GM23338 (cell line): Measurements from ENCODE around the gene PRTN3. TPM values are rescaled to one million over a fixed set of nuclear protein-coding genes. Genes with fewer than 3 reads are reported as not detected.

Source experiments
- EZH2phosphoT487 ChIP-seq: fragments of 200-600 bp; sonication (generic); IDR thresholded peaks from one replicate; pipeline ENCODE4 v1.8.1; 2018; ENCODE audit warnings: antibody characterized with exemption; ENCODE audit not compliant: unreplicated experiment
- POLR2AphosphoS5 ChIP-seq: IDR thresholded peaks from 2 replicates; pipeline ENCODE4 v1.6.1; 2016; ENCODE audit warnings: antibody characterized with exemption, low read depth
- ZNF331 ChIP-seq: fragments of 250-450 bp; sonication (Bioruptor Pico); IDR thresholded peaks from 2 replicates; pipeline ENCODE4 v1.5.0; 2020; ENCODE audit warnings: low read depth, mild to moderate bottlenecking, moderate library complexity
- polyA plus RNA-seq: library from polyadenylated mRNA; unstranded; fragments of >200 nt; fragmentation: Nextera tagmentation; extraction: Ambion mirVana; gene quantifications from 2 replicates; pipeline ENCODE4 v1.2.1, GENCODE V29; 2016
- total RNA-seq: library from RNA; depleted of rRNA; stranded (reverse); fragments of >200 nt; shearing (Covaris generic); gene quantifications from 2 replicates; pipeline ENCODE4 v1.2.3, GENCODE V29; 2014
- TF ChIP-seq, protein P1 (sequence below): IDR thresholded peaks from one replicate; pipeline ENCODE4 v1.6.1; 2018; ENCODE audit warnings: antibody characterized with exemption; ENCODE audit not compliant: unreplicated experiment
- TF ChIP-seq, protein P2 (sequence below): fragments of 250-450 bp; sonication (Bioruptor Pico); IDR thresholded peaks from 2 replicates; pipeline ENCODE4 v1.5.0; 2020; ENCODE audit warnings: mild to moderate bottlenecking, moderate library complexity

Gene PRTN3
- total and polyA plus RNA-seq, 2 experiments from 2014 or later = 0.21 to 0.68 TPM

DNA sequence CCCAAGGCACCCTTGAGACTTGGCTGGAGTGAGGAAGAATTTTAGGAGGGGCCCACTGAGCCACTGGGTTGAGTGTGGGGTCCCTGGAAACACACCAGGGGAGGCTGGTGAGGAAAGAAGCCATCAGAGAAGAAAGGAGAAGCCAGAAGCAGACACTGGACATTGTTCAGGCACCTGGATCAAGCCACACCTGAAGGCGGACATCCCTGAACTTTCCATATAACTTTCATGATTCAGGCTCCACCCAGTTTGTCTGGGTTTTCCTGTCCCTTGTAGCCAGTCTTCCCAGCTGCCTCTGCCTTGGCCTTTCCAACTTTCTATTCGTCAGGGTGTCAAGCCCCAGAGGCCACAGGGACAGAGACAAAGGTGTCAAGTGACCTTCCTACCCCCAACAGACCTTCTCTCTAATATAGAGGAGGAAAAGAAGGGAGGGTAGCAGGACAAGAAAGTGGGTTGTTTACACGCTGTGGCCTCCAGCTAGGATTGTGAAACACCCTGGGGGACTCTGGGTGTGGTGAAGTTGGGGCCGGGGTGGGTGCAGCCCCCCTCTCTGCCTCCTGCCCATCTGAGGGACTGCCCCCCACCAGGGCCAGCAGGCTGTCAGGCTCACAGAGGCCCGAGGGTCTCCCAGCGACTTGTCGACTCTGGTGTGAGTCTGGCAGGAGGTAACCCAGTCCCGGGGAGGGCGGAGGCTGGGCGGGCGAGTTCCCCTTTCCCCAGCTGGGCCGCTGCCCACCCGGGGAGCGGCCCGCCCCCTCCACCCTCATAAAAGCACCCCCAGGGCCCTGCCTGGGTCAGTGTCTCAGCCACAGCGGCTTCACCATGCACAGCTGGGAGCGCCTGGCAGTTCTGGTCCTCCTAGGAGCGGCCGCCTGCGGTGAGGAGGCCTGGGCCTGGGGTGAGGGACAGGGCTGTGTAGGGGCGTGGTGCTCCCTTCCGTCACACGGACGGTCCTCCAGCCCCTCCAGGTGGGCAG is 18.4 kb downstream of the PRTN3 start, which contains the start of gene CFD (continued):
- TF ChIP-seq, protein P1, sequence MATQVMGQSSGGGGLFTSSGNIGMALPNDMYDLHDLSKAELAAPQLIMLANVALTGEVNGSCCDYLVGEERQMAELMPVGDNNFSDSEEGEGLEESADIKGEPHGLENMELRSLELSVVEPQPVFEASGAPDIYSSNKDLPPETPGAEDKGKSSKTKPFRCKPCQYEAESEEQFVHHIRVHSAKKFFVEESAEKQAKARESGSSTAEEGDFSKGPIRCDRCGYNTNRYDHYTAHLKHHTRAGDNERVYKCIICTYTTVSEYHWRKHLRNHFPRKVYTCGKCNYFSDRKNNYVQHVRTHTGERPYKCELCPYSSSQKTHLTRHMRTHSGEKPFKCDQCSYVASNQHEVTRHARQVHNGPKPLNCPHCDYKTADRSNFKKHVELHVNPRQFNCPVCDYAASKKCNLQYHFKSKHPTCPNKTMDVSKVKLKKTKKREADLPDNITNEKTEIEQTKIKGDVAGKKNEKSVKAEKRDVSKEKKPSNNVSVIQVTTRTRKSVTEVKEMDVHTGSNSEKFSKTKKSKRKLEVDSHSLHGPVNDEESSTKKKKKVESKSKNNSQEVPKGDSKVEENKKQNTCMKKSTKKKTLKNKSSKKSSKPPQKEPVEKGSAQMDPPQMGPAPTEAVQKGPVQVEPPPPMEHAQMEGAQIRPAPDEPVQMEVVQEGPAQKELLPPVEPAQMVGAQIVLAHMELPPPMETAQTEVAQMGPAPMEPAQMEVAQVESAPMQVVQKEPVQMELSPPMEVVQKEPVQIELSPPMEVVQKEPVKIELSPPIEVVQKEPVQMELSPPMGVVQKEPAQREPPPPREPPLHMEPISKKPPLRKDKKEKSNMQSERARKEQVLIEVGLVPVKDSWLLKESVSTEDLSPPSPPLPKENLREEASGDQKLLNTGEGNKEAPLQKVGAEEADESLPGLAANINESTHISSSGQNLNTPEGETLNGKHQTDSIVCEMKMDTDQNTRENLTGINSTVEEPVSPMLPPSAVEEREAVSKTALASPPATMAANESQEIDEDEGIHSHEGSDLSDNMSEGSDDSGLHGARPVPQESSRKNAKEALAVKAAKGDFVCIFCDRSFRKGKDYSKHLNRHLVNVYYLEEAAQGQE = no peak
- TF ChIP-seq, protein P2, sequence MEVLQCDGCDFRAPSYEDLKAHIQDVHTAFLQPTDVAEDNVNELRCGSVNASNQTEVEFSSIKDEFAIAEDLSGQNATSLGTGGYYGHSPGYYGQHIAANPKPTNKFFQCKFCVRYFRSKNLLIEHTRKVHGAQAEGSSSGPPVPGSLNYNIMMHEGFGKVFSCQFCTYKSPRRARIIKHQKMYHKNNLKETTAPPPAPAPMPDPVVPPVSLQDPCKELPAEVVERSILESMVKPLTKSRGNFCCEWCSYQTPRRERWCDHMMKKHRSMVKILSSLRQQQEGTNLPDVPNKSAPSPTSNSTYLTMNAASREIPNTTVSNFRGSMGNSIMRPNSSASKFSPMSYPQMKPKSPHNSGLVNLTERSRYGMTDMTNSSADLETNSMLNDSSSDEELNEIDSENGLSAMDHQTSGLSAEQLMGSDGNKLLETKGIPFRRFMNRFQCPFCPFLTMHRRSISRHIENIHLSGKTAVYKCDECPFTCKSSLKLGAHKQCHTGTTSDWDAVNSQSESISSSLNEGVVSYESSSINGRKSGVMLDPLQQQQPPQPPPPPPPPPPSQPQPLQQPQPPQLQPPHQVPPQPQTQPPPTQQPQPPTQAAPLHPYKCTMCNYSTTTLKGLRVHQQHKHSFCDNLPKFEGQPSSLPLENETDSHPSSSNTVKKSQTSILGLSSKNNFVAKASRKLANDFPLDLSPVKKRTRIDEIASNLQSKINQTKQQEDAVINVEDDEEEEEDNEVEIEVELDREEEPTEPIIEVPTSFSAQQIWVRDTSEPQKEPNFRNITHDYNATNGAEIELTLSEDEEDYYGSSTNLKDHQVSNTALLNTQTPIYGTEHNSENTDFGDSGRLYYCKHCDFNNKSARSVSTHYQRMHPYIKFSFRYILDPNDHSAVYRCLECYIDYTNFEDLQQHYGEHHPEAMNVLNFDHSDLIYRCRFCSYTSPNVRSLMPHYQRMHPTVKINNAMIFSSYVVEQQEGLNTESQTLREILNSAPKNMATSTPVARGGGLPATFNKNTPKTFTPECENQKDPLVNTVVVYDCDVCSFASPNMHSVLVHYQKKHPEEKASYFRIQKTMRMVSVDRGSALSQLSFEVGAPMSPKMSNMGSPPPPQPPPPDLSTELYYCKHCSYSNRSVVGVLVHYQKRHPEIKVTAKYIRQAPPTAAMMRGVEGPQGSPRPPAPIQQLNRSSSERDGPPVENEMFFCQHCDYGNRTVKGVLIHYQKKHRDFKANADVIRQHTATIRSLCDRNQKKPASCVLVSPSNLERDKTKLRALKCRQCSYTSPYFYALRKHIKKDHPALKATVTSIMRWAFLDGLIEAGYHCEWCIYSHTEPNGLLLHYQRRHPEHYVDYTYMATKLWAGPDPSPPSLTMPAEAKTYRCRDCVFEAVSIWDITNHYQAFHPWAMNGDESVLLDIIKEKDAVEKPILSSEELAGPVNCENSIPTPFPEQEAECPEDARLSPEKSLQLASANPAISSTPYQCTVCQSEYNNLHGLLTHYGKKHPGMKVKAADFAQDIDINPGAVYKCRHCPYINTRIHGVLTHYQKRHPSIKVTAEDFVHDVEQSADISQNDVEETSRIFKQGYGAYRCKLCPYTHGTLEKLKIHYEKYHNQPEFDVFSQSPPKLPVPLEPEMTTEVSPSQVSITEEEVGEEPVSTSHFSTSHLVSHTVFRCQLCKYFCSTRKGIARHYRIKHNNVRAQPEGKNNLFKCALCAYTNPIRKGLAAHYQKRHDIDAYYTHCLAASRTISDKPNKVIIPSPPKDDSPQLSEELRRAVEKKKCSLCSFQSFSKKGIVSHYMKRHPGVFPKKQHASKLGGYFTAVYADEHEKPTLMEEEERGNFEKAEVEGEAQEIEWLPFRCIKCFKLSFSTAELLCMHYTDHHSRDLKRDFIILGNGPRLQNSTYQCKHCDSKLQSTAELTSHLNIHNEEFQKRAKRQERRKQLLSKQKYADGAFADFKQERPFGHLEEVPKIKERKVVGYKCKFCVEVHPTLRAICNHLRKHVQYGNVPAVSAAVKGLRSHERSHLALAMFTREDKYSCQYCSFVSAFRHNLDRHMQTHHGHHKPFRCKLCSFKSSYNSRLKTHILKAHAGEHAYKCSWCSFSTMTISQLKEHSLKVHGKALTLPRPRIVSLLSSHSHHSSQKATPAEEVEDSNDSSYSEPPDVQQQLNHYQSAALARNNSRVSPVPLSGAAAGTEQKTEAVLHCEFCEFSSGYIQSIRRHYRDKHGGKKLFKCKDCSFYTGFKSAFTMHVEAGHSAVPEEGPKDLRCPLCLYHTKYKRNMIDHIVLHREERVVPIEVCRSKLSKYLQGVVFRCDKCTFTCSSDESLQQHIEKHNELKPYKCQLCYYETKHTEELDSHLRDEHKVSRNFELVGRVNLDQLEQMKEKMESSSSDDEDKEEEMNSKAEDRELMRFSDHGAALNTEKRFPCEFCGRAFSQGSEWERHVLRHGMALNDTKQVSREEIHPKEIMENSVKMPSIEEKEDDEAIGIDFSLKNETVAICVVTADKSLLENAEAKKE (CRISPR knock-in tag) = no peak
- TF ChIP-seq ZNF331 (CRISPR knock-in tag) (no peak), POLR2AphosphoS5 (no peak), EZH2phosphoT487 (no peak)
